Upper lobe of left lung (tissue), 6 donors: ENCODE data around the gene SH3BP4. TPM values are rescaled to one million over a fixed set of nuclear protein-coding genes. Genes with fewer than 3 reads are reported as not detected.
A peak's percentile ranks its signal among the peaks of the same experiment; 100 is the strongest.

Experiments used
- ATAC-seq, 2 donors: fragments of 200-7000 bp; cut with Tn5 transposase; one replicate each; pipeline ENCODE4 v1.9.1; 2022; ENCODE audit warnings: mild to moderate bottlenecking in 2 of 2, moderate library complexity in 2 of 2; ENCODE audit not compliant: low FRiP score in 2 of 2
- DNase-seq, 2 donors: peaks; one replicate each; pipeline ENCODE4 v3.0.0-alpha.2; 2019 to 2020
- H3K27ac ChIP-seq, 4 donors: fragments of 200-600 bp; sonication (generic); one replicate each; pipeline ENCODE4 v1.5.1; 2016 to 2019
- H3K27me3 ChIP-seq, 4 donors: fragments of 200-600 bp; sonication (generic); one replicate each; pipeline ENCODE4 v1.5.1; 2017 to 2019
- H3K36me3 ChIP-seq, 4 donors: fragments of 200-600 bp; sonication (generic); one replicate each; pipeline ENCODE4 v1.5.1; 2016 to 2019
- H3K4me1 ChIP-seq, 4 donors: fragments of 200-600 bp; sonication (generic); one replicate each; pipeline ENCODE4 v1.5.1; 2018 to 2019
- H3K4me3 ChIP-seq, 4 donors: fragments of 200-600 bp; sonication (generic); one replicate each; pipeline ENCODE4 v1.5.1; 2017 to 2019; ENCODE audit warnings: mild to moderate bottlenecking in 2 of 4, moderate library complexity in 1 of 4
- H3K9me3 ChIP-seq, 4 donors: fragments of 200-600 bp; sonication (generic); one replicate each; pipeline ENCODE4 v1.5.1; 2018 to 2019
- CTCF ChIP-seq, 6 experiments: fragments of 450-650 bp in 4 of 6; fragments of 200-600 bp in 2 of 6; sonication (generic) in 2 of 6; IDR thresholded peaks; one replicate each; pipeline ENCODE4 v1.5.1; 2016 to 2019; ENCODE audit warnings: antibody characterized with exemption in 6 of 6
- EP300 ChIP-seq, 4 donors: sonication (generic); formaldehyde crosslinking; IDR thresholded peaks; one replicate each; pipeline ENCODE4 v1.5.1; 2017; ENCODE audit warnings: antibody characterized with exemption in 4 of 4, control low read depth in 2 of 4
- POLR2A ChIP-seq, 4 donors: fragments of 450-650 bp; IDR thresholded peaks; one replicate each; pipeline ENCODE4 v1.5.1; 2016 to 2017; ENCODE audit warnings: antibody characterized with exemption in 4 of 4, mild to moderate bottlenecking in 2 of 4
- POLR2AphosphoS5 ChIP-seq, 2 donors: sonication (generic); formaldehyde crosslinking; IDR thresholded peaks; one replicate each; pipeline ENCODE4 v1.5.1; 2017; ENCODE audit warnings: antibody characterized with exemption in 2 of 2
- WGBS, 2 donors: methylation state at CpG; one replicate each; pipeline ENCODE4 v1.1.5; 2017 to 2018; 5-methylcytosine and 5-hydroxymethylcytosine counted together
- total RNA-seq, 6 donors: library from RNA; depleted of rRNA in 4 of 6; stranded (reverse); fragments of >200 nt in 4 of 6; gene quantifications; one replicate each; pipeline versions ENCODE4 v1.1.0 to v1.2.1, GENCODE V29; 2016 to 2021
- donor health status: DM: no; HTN: no; CAD: no; lungs with moderate emphysema.
- donor health status: DM: no; HTN: yes; CAD: no; lungs with severe emphysema.

Gene SH3BP4
- total RNA-seq, 6 donors from 2014 or later = 27.3 to 57.3 (median 33.4) TPM

GRCh38 chr2:235045336-235045972 is 93.6 kb downstream of the SH3BP4 start:
- peaks cover 6 to 45% (median 20%) of the 10 kb centered on the region in 4 donors for H3K36me3 ChIP-seq
- WGBS, 2 donors = 76 to 77% methylated on average over 14 to 15 of the region's 15 CpGs
- H3K4me1 ChIP-seq = peaks cover 9 to 30% (median 21%) of the 10 kb centered on the region in 4 donors
- no peak overlapping the region for H3K4me3 ChIP-seq
- no peaks in the 10 kb centered on the region for H3K9me3 ChIP-seq
- DNase-seq (no peak), ATAC-seq (no peak)
- no peak overlapping the region for H3K27ac ChIP-seq
- H3K27me3 ChIP-seq = no peaks in the 10 kb centered on the region
- TF ChIP-seq POLR2AphosphoS5 (IDR thresholded peaks at IDR 0.05) = no peak
- no peak for TF ChIP-seq POLR2A (IDR thresholded peaks at IDR 0.05)
- TF ChIP-seq CTCF (IDR thresholded peaks at IDR 0.05) = no peak
- no peak for TF ChIP-seq EP300 (IDR thresholded peaks at IDR 0.05)

DNA sequence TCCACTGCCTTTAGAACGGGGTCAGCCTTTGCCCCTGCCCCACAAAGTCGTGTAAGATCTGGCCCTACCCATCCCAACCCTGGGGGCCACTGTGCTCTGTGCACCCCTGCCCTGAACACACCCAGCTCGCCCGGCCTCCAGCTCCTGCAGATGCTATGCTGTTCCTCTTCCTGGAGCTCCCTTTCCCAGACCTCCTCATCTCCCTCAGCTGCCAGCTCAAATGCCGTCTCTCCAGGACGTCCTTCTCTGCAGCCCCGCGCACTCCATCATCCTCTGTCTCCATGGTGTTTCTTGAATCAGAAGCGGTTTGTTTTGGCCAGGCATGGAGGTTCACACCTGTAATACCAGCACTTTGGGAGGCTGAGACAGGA is 94.1 kb downstream of the SH3BP4 start:
- no peak overlapping the region for H3K4me3 ChIP-seq
- no peaks in the 10 kb centered on the region for H3K27me3 ChIP-seq
- H3K9me3 ChIP-seq = no peaks in the 10 kb centered on the region
- peaks cover 14 to 35% (median 26%) of the 10 kb centered on the region in 4 donors for H3K4me1 ChIP-seq
- TF ChIP-seq EP300 (IDR thresholded peaks at IDR 0.05) (no peak), POLR2AphosphoS5 (IDR thresholded peaks at IDR 0.05) (no peak), POLR2A (IDR thresholded peaks at IDR 0.05) (no peak), CTCF (IDR thresholded peaks at IDR 0.05) (no peak)
- no peak for ATAC-seq
- H3K27ac ChIP-seq = no peak overlapping the region
- peaks cover 6 to 40% (median 19%) of the 10 kb centered on the region in 4 donors for H3K36me3 ChIP-seq
- peak in 1 of 2 donors; percentile 13 for DNase-seq
- WGBS, 2 donors = 92% methylated on average over 9 of the region's 9 CpGs

GRCh38 chr2:235046589-235046988 is 94.8 kb downstream of the SH3BP4 start:
- 80 to 96% methylated on average over 5 of the region's 5 CpGs for WGBS, 2 donors
- Histone ChIP-seq H3K4me1 (peaks cover 20 to 41% (median 32%) of the 10 kb centered on the region in 4 donors), H3K36me3 (peaks cover 3 to 33% (median 13%) of the 10 kb centered on the region in 4 donors), H3K27ac (no peak overlapping the region), H3K27me3 (no peaks in the 10 kb centered on the region), H3K9me3 (no peaks in the 10 kb centered on the region), H3K4me3 (no peak overlapping the region)
- TF ChIP-seq EP300 (IDR thresholded peaks at IDR 0.05) (no peak), POLR2AphosphoS5 (IDR thresholded peaks at IDR 0.05) (no peak), CTCF (IDR thresholded peaks at IDR 0.05) (no peak), POLR2A (IDR thresholded peaks at IDR 0.05) (no peak)
- no peak for ATAC-seq
- DNase-seq = no peak

- 90 to 91% methylated on average over 20 to 24 of the region's 24 CpGs for WGBS, 2 donors
- no peak for TF ChIP-seq CTCF (IDR thresholded peaks at IDR 0.05)
- TF ChIP-seq POLR2A (IDR thresholded peaks at IDR 0.05) = no peak
- TF ChIP-seq POLR2AphosphoS5 (IDR thresholded peaks at IDR 0.05) = no peak
- TF ChIP-seq EP300 (IDR thresholded peaks at IDR 0.05) = no peak
- no peaks in the 10 kb centered on the region for H3K27me3 ChIP-seq
- peaks cover 21 to 43% (median 36%) of the 10 kb centered on the region in 4 donors for H3K4me1 ChIP-seq
- no peak overlapping the region for H3K4me3 ChIP-seq
- H3K27ac ChIP-seq = no peak overlapping the region
- H3K9me3 ChIP-seq = no peaks in the 10 kb centered on the region
- ATAC-seq (no peak), DNase-seq (peak in 1 of 2 donors; percentile 33)
- peaks cover 0 to 26% (median 7%) of the 10 kb centered on the region in 4 donors for H3K36me3 ChIP-seq
These were observed 95.6 kb downstream of the SH3BP4 start for GRCh38 chr2:235047171-235048160.
